Stimulated activated naive B cell treated with anti-CD40 and anti-IgM and Interleukin-4, amounts not matched to agents 10 μg/mL and 1 μg/mL and 100 μg/mL, for 72 hours (primary cell): Measurements from ENCODE around the gene HOXC9.

ENCODE experiments used
- ATAC-seq, 2 donors: fragments of 150-1000 bp; cut with Tn5 transposase; replicated peaks; 2 replicates each; pipeline ENCODE4 v1.10.0; 2021; ENCODE audit warnings: moderate library complexity in 1 of 2
- DNase-seq: peaks from one replicate; pipeline ENCODE4 v3.0.0; 2021
- H3K27ac Mint-ChIP-seq: one replicate; pipeline ENCODE4 v1.8.0; 2022; ENCODE audit warnings: mild to moderate bottlenecking, mixed read lengths
- H3K27me3 Mint-ChIP-seq, 2 donors: one replicate each; pipeline ENCODE4 v1.8.0; 2022; ENCODE audit warnings: mixed read lengths in 2 of 2
- H3K36me3 Mint-ChIP-seq, 2 donors: one replicate each; pipeline ENCODE4 v1.8.0; 2022; ENCODE audit warnings: mixed read lengths in 2 of 2, mild to moderate bottlenecking in 1 of 2
- H3K4me1 Mint-ChIP-seq, 2 donors: one replicate each; pipeline ENCODE4 v1.8.0; 2022; ENCODE audit warnings: mixed read lengths in 2 of 2, mild to moderate bottlenecking in 1 of 2
- H3K4me3 Mint-ChIP-seq, 2 donors: one replicate each; pipeline ENCODE4 v1.8.0; 2022; ENCODE audit warnings: mild to moderate bottlenecking in 2 of 2, mixed read lengths in 2 of 2, moderate library complexity in 1 of 2
- H3K9me3 Mint-ChIP-seq, 2 donors: one replicate each; pipeline ENCODE4 v1.8.0; 2022; ENCODE audit warnings: mixed read lengths in 2 of 2, mild to moderate bottlenecking in 1 of 2

HOXC9 gene

GRCh38 chr12:53956914-53957536, 42.9 kb upstream of the HOXC9 start:
- Mint-ChIP-seq H3K36me3 (peaks cover 2 to 6% of the 10 kb centered on the region in 2 donors), H3K27me3 (peaks cover 70 to 89% of the 10 kb centered on the region in 2 donors), H3K4me3 (no peak overlapping the region), H3K27ac (peak overlapping the region; percentile 51), H3K4me1 (peaks cover 10 to 26% of the 10 kb centered on the region in 2 donors), H3K9me3 (peaks cover 4 to 6% of the 10 kb centered on the region in 2 donors)
- no peak for ATAC-seq
- no peak for DNase-seq

GRCh38 chr12:53958128-53958527, 41.8 kb upstream of the HOXC9 start:
- Mint-ChIP-seq H3K27me3 (peaks cover 72 to 86% of the 10 kb centered on the region in 2 donors), H3K4me3 (no peak overlapping the region), H3K27ac (no peak overlapping the region), H3K36me3 (peaks cover 2 to 6% of the 10 kb centered on the region in 2 donors), H3K4me1 (peaks cover 10 to 29% of the 10 kb centered on the region in 2 donors), H3K9me3 (peaks cover 4 to 6% of the 10 kb centered on the region in 2 donors)
- no peak for ATAC-seq
- DNase-seq = no peak

- Mint-ChIP-seq H3K36me3 (peaks cover 0 to 2% of the 10 kb centered on the region in 2 donors), H3K27me3 (peaks cover 73 to 86% of the 10 kb centered on the region in 2 donors), H3K4me3 (no peak overlapping the region), H3K4me1 (peaks cover 11 to 41% of the 10 kb centered on the region in 2 donors), H3K27ac (peak overlapping the region; percentile 82), H3K9me3 (peaks cover 6 to 8% of the 10 kb centered on the region in 2 donors)
- no peak for ATAC-seq
- DNase-seq = no peak
Observed at GRCh38 chr12:53959314-53959713, 40.6 kb upstream of the HOXC9 start.

- peaks cover 16 to 47% of the 10 kb centered on the region in 2 donors for H3K4me1 Mint-ChIP-seq
- DNase-seq = no peak
- H3K27me3 Mint-ChIP-seq = peaks cover 79 to 93% of the 10 kb centered on the region in 2 donors
- H3K9me3 Mint-ChIP-seq = peaks cover 6 to 8% of the 10 kb centered on the region in 2 donors
- no peak for ATAC-seq
- peak overlapping the region; percentile 82 for H3K27ac Mint-ChIP-seq
- H3K36me3 Mint-ChIP-seq = peaks cover 0 to 3% of the 10 kb centered on the region in 2 donors
- peak overlapping the region; percentile 16 to 50 for H3K4me3 Mint-ChIP-seq
Observed at GRCh38 chr12:53960187-53961024, 39.6 kb upstream of the HOXC9 start.

- H3K4me1 Mint-ChIP-seq = peaks cover 15 to 49% of the 10 kb centered on the region in 2 donors
Observed at GRCh38 chr12:53961025-53961761, 38.8 kb upstream of the HOXC9 start.

GRCh38 chr12:53963005-53963404, 37.0 kb upstream of the HOXC9 start:
- Mint-ChIP-seq H3K9me3 (peaks cover 6 to 7% of the 10 kb centered on the region in 2 donors), H3K27ac (peak overlapping the region; percentile 38), H3K27me3 (peaks cover 77 to 93% of the 10 kb centered on the region in 2 donors), H3K4me3 (no peak overlapping the region), H3K36me3 (peaks cover 0 to 7% of the 10 kb centered on the region in 2 donors), H3K4me1 (peaks cover 18 to 48% of the 10 kb centered on the region in 2 donors)
- DNase-seq (no peak), ATAC-seq (no peak)

More at GRCh38 chr12:53961025-53961761, 38.8 kb upstream of the HOXC9 start:
- peaks cover 0 to 5% of the 10 kb centered on the region in 2 donors for H3K36me3 Mint-ChIP-seq
- ATAC-seq (no peak), DNase-seq (no peak)
- H3K9me3 Mint-ChIP-seq = peaks cover 6 to 7% of the 10 kb centered on the region in 2 donors
- peak overlapping the region in 1 of 2 donors; percentile 8 for H3K4me3 Mint-ChIP-seq
- peaks cover 77 to 93% of the 10 kb centered on the region in 2 donors for H3K27me3 Mint-ChIP-seq
- peak overlapping the region; percentile 57 for H3K27ac Mint-ChIP-seq

- peaks cover 18 to 48% of the 10 kb centered on the region in 2 donors for H3K4me1 Mint-ChIP-seq
- H3K9me3 Mint-ChIP-seq = peaks cover 6 to 7% of the 10 kb centered on the region in 2 donors
- H3K4me3 Mint-ChIP-seq = peak overlapping the region in 1 of 2 donors; percentile 22
- DNase-seq = no peak
- peak overlapping the region; percentile 38 for H3K27ac Mint-ChIP-seq
- no peak for ATAC-seq
- H3K27me3 Mint-ChIP-seq = peaks cover 77 to 93% of the 10 kb centered on the region in 2 donors
- peaks cover 0 to 7% of the 10 kb centered on the region in 2 donors for H3K36me3 Mint-ChIP-seq
Observed at GRCh38 chr12:53963434-53964314, 36.3 kb upstream of the HOXC9 start.

GRCh38 chr12:53964315-53964713, 35.6 kb upstream of the HOXC9 start:
- no peak overlapping the region for H3K4me3 Mint-ChIP-seq
- peaks cover 77 to 93% of the 10 kb centered on the region in 2 donors for H3K27me3 Mint-ChIP-seq
- H3K36me3 Mint-ChIP-seq = peaks cover 0 to 7% of the 10 kb centered on the region in 2 donors
- ATAC-seq (no peak), DNase-seq (no peak)
- peaks cover 6 to 7% of the 10 kb centered on the region in 2 donors for H3K9me3 Mint-ChIP-seq
- peaks cover 18 to 48% of the 10 kb centered on the region in 2 donors for H3K4me1 Mint-ChIP-seq
- H3K27ac Mint-ChIP-seq = peak overlapping the region; percentile 11

- H3K27me3 Mint-ChIP-seq = peaks cover 76 to 93% of the 10 kb centered on the region in 2 donors
- peaks cover 0 to 7% of the 10 kb centered on the region in 2 donors for H3K9me3 Mint-ChIP-seq
- peaks cover 0 to 7% of the 10 kb centered on the region in 2 donors for H3K36me3 Mint-ChIP-seq
- H3K4me3 Mint-ChIP-seq = peak overlapping the region; percentile 1 to 8
- ATAC-seq (no peak), DNase-seq (no peak)
- H3K4me1 Mint-ChIP-seq = peaks cover 16 to 41% of the 10 kb centered on the region in 2 donors
- peak overlapping the region; percentile 62 for H3K27ac Mint-ChIP-seq
Observed at GRCh38 chr12:53965281-53966084, 34.5 kb upstream of the HOXC9 start.

- H3K4me1 Mint-ChIP-seq = peaks cover 16 to 39% of the 10 kb centered on the region in 2 donors
- no peak for ATAC-seq
- peaks cover 0 to 5% of the 10 kb centered on the region in 2 donors for H3K36me3 Mint-ChIP-seq
- H3K4me3 Mint-ChIP-seq = peak overlapping the region; percentile 36 to 62
- H3K9me3 Mint-ChIP-seq = peaks cover 0 to 7% of the 10 kb centered on the region in 2 donors
- peaks cover 79 to 93% of the 10 kb centered on the region in 2 donors for H3K27me3 Mint-ChIP-seq
- DNase-seq = no peak
- H3K27ac Mint-ChIP-seq = no peak overlapping the region
Observed at GRCh38 chr12:53966085-53966384, 33.9 kb upstream of the HOXC9 start.

GRCh38 chr12:53966385-53967133, 33.4 kb upstream of the HOXC9 start:
- Mint-ChIP-seq H3K27ac (no peak overlapping the region), H3K9me3 (peaks cover 0 to 7% of the 10 kb centered on the region in 2 donors), H3K27me3 (peaks cover 84 to 93% of the 10 kb centered on the region in 2 donors), H3K4me1 (peaks cover 16 to 36% of the 10 kb centered on the region in 2 donors), H3K4me3 (peak overlapping the region; percentile 36 to 62), H3K36me3 (peaks cover 0 to 5% of the 10 kb centered on the region in 2 donors)
- no peak for DNase-seq
- no peak for ATAC-seq

GRCh38 chr12:53967421-53967925, 32.5 kb upstream of the HOXC9 start:
- Mint-ChIP-seq H3K9me3 (peaks cover 0 to 9% of the 10 kb centered on the region in 2 donors), H3K4me3 (peak overlapping the region in 1 of 2 donors; percentile 8), H3K4me1 (peaks cover 16 to 36% of the 10 kb centered on the region in 2 donors), H3K27me3 (peaks cover 93 to 97% of the 10 kb centered on the region in 2 donors), H3K27ac (no peak overlapping the region), H3K36me3 (peaks cover 0 to 5% of the 10 kb centered on the region in 2 donors)
- ATAC-seq = no peak
- no peak for DNase-seq
